Esophagus muscularis mucosa (tissue), 4 donors: Measurements from ENCODE around the gene GFER.

Source experiments
- CTCF ChIP-seq, 3 experiments: fragments of 200-600 bp in 2 of 3; fragments of 450-650 bp in 1 of 3; sonication (generic) in 2 of 3; IDR thresholded peaks; one replicate each; pipeline ENCODE4 v1.5.1; 2017 to 2019; ENCODE audit warnings: antibody characterized with exemption in 3 of 3, mild to moderate bottlenecking in 2 of 3, moderate library complexity in 1 of 3
- EP300 ChIP-seq: sonication (generic); formaldehyde crosslinking; IDR thresholded peaks from one replicate; pipeline ENCODE4 v1.6.1; 2017; ENCODE audit warnings: antibody characterized with exemption
- POLR2A ChIP-seq: fragments of 450-650 bp; IDR thresholded peaks from one replicate; pipeline ENCODE4 v1.6.1; 2017; ENCODE audit warnings: antibody characterized with exemption, moderate library complexity, mild to moderate bottlenecking, low read depth
- POLR2AphosphoS5 ChIP-seq, 2 donors: sonication (generic); formaldehyde crosslinking; IDR thresholded peaks; one replicate each; pipeline ENCODE4 v1.6.1; 2017; ENCODE audit warnings: antibody characterized with exemption in 2 of 2

DNA sequence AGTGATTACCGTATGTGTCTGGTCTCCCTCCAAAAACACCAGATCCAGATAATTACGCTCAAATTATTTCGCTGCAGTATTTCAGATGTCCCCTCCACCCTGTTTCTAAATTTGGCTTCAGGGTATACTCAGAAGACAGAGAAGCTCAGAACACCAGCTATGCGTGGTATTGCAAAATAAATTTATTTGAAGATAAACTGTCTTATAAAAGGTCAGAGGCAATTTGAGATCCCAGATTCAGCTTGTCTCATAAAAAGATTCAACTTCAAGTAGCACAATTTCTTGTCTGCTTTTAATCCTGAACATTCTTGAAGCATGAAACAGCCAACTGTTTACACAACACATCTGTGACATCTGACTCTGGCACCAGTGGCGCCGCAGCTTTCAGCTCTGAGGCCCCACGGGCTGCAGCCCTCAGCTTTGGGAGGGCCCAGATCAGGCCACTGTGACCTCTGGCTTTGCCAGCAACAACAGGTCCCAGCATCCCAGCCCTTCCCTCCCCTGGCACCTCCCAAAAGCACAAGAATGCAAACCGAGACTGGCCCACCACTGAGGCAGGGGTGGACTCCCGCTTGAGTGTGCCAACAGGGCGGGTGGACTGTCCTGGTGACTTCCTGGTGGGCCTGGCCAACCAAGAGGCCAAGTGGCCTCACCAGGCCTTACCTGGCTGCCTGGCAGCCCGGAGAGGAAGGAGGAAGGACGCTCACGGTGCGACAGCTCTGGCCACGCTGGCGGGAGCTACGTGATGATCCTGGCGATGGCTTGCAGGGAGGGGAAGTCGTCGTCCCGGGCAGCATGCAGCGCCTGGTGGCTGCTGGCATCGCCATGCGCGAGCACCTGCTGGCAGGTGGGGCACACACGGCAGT, 13.7 kb downstream of the GFER start:
- TF ChIP-seq CTCF (IDR thresholded peaks at IDR 0.05) (no peak), POLR2AphosphoS5 (IDR thresholded peaks at IDR 0.05) (no peak), POLR2A (no peak), EP300 (no peak)
